DMS53 treated with DMSO at 0.1 percent for 48 hours (cell line): Measurements from ENCODE around the gene HLCS.

ENCODE experiments used
- DNase-seq: peaks from one replicate; lab custom pipeline; 2025; ENCODE audit not compliant: unreplicated experiment; lab: John Stamatoyannopoulos, UW

The HLCS gene

GRCh38 chr21:36706951-36707762, 259.3 kb downstream of the HLCS start:
- DNase-seq: no peak

- no peak for DNase-seq
Measured at GRCh38 chr21:36706482-36706852, 260.0 kb downstream of the HLCS start.

DNA sequence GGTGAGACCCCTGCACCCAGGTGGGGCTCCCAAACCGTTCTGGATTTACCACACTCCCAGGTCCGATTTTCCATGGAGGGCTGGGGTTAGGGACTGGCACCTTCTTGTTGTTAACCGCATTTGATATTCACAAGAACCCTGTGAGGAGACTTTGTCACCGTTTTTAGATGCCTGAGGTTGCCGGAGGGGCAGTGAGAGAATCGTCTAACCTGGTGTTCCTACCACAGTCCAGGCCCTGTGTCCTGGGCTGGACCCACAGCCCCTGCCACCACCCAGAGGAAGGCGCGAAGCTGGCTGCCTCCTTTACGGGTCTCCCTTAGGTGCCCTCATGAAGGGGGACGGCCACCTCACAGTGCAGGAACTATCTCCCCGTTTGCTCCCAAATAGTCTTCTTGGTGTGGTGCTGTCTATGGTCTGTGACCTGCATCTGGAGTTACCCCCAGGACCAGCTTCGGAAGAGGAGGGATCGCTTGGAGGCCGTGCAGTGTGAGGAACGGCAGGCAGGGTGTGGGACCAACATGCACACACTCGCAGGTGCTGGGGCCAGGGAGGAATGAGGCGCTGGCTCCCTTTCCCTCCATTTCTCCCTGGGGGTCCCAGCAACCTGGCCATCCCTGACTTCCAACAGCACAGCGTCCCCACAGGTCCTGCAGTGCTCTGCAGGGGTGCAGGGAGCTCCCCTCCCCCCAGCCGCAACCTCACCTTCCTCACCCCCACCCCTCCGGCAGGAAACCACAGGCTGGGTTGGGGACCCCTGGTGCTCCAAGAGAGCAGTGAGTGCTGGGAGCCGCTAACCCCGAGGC, 260.6 kb downstream of the HLCS start:
- DNase-seq: no peak

DNA sequence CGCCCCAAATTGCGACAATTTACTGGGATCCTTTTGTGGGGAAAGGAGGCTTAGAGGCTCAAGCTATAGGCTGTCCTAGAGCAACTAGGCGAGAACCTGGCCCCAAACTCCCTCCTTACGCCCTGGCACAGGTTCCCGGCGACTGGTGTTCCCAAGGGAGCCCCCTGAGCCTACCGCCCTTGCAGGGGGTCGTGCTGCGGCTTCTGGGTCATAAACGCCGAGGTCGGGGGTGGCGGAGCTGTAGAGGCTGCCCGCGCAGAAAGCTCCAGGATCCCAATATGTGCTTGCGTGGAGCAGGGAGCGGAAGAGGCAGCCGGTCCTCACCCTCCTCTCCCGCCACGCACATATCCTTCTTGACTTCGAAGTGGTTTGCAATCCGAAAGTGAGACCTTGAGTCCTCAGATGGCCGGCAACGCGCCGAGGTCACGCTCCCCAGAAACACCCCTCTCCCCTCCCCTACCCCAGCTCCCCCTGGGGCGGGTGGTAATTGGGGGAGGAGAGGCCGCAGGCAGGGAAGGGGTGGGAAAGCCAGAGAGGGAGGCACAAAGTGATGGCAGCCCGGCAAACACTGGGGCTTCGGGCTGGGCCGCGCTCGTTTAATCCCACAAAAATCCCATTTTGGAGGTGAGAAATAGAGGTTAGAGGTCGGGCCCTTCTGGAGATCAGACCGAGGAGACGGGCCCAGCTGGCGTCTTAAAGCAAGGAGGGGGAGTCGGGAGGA, 261.4 kb downstream of the HLCS start:
- no peak for DNase-seq

DNA sequence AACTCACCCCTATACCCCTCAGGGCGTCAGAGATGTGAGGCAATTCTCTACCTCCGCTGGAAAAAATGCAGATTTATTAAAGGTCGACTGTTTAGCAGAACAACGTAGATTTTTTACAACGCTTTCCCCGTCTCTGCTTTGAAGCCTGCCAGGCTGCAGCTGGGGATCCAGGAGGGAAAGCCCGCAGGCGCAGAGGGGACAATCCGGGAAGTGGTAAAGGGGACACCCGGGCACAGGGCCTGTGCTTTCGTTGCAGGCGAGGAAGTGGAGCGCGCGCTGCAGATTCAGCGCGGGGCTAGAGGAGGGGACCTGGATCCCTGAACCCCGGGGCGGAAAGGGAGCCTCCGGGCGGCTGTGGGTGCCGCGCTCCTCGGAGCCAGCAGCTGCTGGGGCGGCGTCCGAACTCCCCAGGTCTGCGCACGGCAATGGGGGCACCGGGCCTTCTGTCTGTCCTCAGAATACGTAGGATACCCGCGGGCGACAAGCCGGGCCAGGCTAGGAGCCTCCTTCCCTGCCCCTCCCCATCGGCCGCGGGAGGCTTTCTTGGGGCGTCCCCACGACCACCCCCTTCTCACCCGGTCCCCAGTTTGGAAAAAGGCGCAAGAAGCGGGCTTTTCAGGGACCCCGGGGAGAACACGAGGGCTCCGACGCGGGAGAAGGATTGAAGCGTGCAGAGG, 262.1 kb downstream of the HLCS start:
- no peak for DNase-seq

- DNase-seq: no peak
Measured at GRCh38 chr21:36703626-36704280, 262.7 kb downstream of the HLCS start.

- DNase-seq: no peak
Measured at GRCh38 chr21:36703123-36703522, 263.3 kb downstream of the HLCS start.

DNA sequence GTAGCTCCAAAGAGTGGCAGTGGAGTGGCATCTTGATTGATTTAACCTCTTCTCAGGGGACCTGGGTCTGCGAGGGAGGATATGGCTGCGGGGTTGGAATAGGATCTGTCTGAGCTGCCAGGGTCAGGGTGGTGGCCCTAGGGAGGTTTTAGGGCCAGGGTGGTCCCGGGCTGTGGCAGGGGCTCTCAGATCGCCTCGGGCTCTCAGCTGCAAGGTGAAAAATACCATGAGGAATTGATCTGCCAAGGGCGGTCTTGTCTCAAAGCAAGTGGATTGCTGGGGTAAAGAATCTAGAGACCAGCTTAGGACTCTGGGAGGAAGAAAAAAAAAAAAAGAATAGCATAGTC, 263.9 kb downstream of the HLCS start:
- DNase-seq: no peak

DNA sequence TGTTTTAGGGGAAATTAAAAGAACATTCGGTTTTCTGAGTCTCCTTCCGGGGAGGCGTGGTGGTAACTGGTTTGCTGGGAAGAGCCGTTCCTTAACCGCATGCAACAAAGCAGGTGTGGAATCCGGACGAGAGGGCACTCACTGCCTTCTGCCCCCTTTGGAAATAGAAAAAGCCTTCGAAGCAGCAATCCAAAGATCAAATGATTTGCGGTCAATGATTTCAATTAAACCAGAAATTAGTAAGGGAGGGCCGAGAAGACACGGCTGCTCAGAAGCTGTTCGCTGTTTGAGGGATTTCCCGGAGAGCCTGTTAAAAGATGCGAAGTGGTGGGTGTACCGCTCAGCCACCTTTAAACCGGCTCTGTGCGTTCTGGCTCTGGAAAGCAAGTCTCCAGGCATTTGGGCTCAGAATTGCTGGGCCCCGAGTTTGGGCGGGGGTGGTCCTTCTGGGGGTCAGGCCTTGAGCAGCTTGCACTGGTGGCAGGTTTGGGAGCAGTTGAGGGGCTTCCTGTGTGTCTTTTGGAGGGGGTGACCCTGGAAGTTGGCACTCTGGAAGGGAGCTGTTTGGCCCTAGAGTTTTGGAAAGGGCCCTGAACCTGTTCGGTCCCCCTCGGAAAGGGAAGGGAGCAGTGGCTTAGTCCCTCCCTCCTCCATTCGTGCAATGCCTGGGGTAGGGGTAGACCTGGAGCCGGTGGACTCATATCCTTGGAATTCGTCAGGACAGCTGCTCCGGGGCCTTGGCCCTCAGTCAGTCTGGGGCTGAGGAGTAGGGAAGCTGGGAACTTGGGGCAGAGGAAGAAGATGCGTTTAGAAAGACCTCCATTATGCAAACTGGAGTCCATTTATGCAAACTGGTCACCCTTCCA, 264.5 kb downstream of the HLCS start:
- no peak for DNase-seq

DNA sequence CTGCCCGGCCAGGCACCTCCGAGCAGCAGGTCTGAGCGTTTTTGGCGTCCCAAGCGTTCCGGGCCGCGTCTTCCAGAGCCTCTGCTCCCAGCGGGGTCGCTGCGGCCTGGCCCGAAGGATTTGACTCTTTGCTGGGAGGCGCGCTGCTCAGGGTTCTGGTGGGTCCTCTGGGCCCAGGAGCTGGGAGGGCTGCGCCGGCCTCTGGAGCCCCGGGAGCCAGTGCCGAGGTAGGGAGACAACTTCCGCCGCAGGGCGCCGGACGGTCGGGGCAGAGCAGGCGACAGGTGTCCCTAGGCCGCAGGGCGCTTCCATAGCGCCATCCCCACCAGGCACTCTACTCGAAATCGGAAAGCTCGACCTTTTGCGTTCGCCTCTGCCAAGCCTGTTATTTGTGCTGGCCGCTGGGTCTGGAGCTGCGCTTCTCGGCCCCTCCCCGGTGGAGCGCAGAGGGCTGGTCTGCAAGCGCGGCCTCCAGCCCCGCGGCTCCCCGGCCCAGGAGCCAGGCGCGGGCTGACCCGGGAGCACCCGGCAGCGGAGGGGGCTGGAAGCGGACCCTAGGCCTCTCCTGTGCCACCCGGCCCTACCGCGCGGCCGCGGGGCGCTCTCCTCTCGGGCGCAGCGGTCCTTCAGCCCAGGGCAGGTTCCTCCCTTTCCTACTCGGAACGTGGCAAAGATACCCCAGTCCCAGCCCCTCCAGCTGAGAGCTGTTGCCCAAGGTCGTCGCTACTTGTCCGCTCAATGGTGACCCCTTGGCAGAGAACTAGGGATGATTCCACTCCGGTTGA, 265.3 kb downstream of the HLCS start:
- no peak for DNase-seq
